Brain microvascular endothelial cell (primary cell): ENCODE results near the gene CLDN20.
"Not testable (repeated sequence)": the region's sequence is repeated elsewhere in the genome, so short reads cannot be mapped to it uniquely, and the experiment has no call there.

Source experiments
- DNase-seq: peaks from one replicate; pipeline ENCODE4 v3.0.0-alpha.2; 2020
- H3K27ac ChIP-seq: fragments of 250-450 bp; sonication (Bioruptor Pico); 2 replicates; pipeline ENCODE4 v1.5.1; 2020; ENCODE audit warnings: mild to moderate bottlenecking, moderate library complexity
- H3K27me3 ChIP-seq: fragments of 250-450 bp; sonication (Bioruptor Pico); replicated peaks from 2 replicates; pipeline ENCODE4 v1.5.1; 2020; ENCODE audit warnings: mild to moderate bottlenecking
- H3K36me3 ChIP-seq: fragments of 250-450 bp; sonication (Bioruptor Pico); replicated peaks from 2 replicates; pipeline ENCODE4 v1.5.1; 2020; ENCODE audit warnings: mild to moderate bottlenecking
- H3K4me3 ChIP-seq: 2 replicates; pipeline ENCODE4 v1.5.1; 2011; ENCODE audit warnings: low read depth, mild to moderate bottlenecking, control low read depth, low read length, moderate library complexity
- CTCF ChIP-seq: IDR thresholded peaks from 2 replicates; pipeline ENCODE4 v1.5.1; 2011; ENCODE audit warnings: low read depth, mild to moderate bottlenecking, moderate library complexity, low read length, control low read depth, inconsistent platforms; ENCODE audit errors: missing control alignments
- in situ Hi-C: cut with HindIII; loops from 2 replicates; pipeline ENCODE4 v1.10.0; 2017; ENCODE audit warnings: low sequenced_read_pairs, low pct_ligation_motif_present

Gene CLDN20

GRCh38 chr6:155309150-155309549, 45.3 kb downstream of the CLDN20 start:
- Histone ChIP-seq H3K4me3 (no peak overlapping the region), H3K27ac (no peak overlapping the region), H3K27me3 (no peaks in the 10 kb centered on the region), H3K36me3 (peaks cover 17% of the 10 kb centered on the region)
- no peak for DNase-seq
- in situ Hi-C loops, result no loop called here
- TF ChIP-seq CTCF, result no peak

- in situ Hi-C loops, result no loop called here
- peak overlapping the region; percentile 22 for H3K27ac ChIP-seq
Observed at GRCh38 chr6:155310596-155310995, 46.8 kb downstream of the CLDN20 start.

GRCh38 chr6:155311086-155311485, 47.3 kb downstream of the CLDN20 start:
- TF ChIP-seq CTCF, result no peak
- peak overlapping the region; percentile 22 for H3K27ac ChIP-seq
- H3K4me3 ChIP-seq, result no peak overlapping the region
- H3K36me3 ChIP-seq, result peaks cover 17% of the 10 kb centered on the region
- no peak for DNase-seq
- in situ Hi-C loops, result no loop called here
- no peaks in the 10 kb centered on the region for H3K27me3 ChIP-seq

More at GRCh38 chr6:155310596-155310995, 46.8 kb downstream of the CLDN20 start:
- TF ChIP-seq CTCF, result no peak
- Histone ChIP-seq H3K4me3 (no peak overlapping the region), H3K27me3 (no peaks in the 10 kb centered on the region), H3K36me3 (peaks cover 17% of the 10 kb centered on the region)
- no peak for DNase-seq

GRCh38 chr6:155311583-155311982, 47.8 kb downstream of the CLDN20 start:
- H3K27ac ChIP-seq, result no peak overlapping the region
- no peak for TF ChIP-seq CTCF
- peaks cover 17% of the 10 kb centered on the region for H3K36me3 ChIP-seq
- no peaks in the 10 kb centered on the region for H3K27me3 ChIP-seq
- in situ Hi-C loops, result no loop called here
- no peak overlapping the region for H3K4me3 ChIP-seq
- no peak for DNase-seq

- DNase-seq, in situ Hi-C loops, H3K27ac ChIP-seq, H3K36me3 ChIP-seq, H3K27me3 ChIP-seq: not testable (repeated sequence)
- H3K4me3 ChIP-seq, result peak overlapping the region; percentile 96
Observed at GRCh38 chr6:155312950-155313349, 49.1 kb downstream of the CLDN20 start.

GRCh38 chr6:155313602-155314091, 49.8 kb downstream of the CLDN20 start:
- TF ChIP-seq CTCF, result no peak
- Histone ChIP-seq H3K27ac (peak overlapping the region; percentile 85), H3K27me3 (no peaks in the 10 kb centered on the region), H3K36me3 (peaks cover 3% of the 10 kb centered on the region), H3K4me3 (peak overlapping the region; percentile 96)
- no peak for DNase-seq
- in situ Hi-C loops, result no loop called here
